ENCODE data around the gene OR6C2.
"Not testable (repeated sequence)": the region's sequence is repeated elsewhere in the genome, so short reads cannot be mapped to it uniquely, and the experiment has no call there.

The OR6C2 gene

DNA sequence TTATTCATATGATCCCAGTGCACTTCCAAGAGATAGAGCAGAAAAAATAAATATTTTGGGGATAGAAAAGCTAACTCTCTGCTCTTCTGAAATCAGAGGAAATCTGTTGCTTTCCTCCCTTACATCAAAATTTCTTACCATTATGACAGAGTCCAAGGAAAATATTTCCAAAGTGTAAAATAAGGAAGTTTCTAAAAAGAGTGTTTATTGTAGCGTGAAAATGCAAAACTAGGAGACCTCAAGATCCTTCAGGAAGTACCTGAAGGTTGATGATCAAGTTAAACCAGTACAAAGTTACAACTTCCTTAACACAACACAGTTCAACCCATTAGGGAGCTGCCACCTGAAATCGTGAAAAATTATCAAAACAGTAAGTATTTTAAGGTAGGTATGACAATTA is at the start of gene OR6C2:
Gene OR6C2 (plus strand): TSS at position 301 of the 400 bp plus-strand sequence. CDS start 8,138 bp downstream, outside the sequence.
- DNase-seq: no peak

DNA sequence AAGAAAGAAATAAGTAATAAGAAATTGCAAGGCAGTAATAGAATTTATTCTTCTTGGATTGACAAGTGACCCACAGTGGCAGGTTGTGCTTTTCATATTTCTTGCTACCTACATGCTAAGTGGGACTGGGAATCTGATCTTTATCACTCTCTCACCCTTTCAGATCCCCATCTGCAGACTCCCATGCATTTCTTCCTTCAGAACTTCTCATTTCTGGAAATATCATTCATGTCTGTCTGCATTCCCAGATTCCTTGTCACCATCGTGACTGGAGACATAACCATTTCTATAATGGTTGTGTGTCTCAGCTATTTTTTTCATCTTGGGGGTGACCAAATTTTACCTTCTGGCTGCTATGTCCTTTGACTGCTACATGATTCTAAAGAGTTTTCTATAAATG is 47.5 kb upstream of the OR6C2 start:
- no peak for DNase-seq

DNA sequence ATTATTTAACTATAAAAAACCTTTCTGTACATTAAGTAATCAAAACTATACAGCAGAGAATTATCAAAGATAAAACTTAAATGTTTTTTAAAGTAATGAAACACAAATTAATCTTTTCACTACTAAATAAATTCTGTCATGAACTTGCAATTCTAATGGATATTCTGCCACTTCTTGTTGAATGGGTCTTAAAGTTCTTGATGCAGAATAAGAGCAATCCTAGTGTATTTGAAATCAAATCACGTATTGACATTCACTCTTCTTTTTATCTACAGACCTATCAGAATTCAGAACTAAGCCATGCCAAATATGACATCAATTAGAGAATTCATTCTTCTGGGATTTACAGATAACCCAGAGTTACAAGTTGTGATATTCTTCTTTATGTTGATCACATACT is 43.6 kb upstream of the OR6C2 start, which contains the start of gene OR6C65:
Gene OR6C65 (plus strand): TSS at position 301 of the 400 bp plus-strand sequence. CDS start 0 bp downstream, at position 301.
- DNase-seq: no peak

DNA sequence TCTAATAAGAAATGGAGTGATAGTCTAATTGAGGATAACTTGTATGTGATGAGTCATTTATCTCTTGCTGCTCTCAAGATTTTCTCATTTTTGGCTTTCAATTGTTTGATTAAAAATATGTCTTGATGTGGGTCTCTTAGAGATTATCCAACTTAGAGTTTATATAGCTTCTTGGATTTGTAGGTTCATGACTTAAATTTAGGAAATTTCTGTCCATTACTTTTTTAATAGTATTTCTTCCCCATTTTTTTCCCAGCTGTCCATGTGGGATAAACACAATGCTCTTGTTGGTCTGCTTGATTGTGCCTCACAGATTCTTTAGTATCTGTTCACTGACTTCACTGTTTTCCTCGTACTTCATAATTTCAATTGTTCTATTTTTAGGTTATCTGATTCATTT is 36.0 kb upstream of the OR6C2 start:
- DNase-seq: no peak

DNA sequence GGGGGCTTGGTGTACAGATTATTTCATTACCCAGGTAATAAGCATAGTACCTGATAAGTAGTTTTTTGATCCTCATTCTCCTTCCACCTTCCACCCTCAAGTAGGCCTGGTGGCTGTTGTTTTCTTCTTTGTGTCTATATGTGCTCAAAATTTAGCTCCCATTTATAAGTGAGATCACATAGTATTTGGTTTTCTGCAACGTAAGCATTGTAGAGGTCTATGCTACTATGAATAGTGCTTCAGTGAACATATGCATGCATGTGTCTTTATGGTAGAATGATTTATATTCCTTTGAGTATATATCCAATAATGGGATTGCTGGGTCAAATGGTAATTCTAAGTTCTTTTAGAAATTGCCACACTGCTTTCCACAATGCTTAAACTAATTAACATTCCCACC is 34.7 kb upstream of the OR6C2 start:
- DNase-seq: not testable (repeated sequence)

DNA sequence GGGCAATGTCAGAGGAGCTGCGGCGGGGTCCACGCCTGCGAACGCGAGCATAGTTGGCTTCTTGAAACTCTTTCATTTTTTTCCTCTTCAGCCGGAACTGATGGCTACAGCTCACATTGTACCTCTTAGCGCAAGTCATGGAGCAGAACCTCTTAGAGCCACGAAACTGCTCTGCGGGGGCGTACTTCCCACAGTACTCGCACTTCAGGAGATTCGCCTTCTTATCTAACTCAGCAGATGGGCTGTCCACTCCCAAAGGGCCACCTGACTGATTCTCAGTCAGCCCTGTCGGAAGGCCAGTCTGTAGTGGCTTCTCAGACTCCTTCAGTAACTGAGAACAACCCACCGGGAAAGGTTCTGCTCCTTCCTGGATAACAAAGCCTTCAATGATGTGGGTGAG is 31.7 kb upstream of the OR6C2 start:
- DNase-seq: not testable (repeated sequence)

DNA sequence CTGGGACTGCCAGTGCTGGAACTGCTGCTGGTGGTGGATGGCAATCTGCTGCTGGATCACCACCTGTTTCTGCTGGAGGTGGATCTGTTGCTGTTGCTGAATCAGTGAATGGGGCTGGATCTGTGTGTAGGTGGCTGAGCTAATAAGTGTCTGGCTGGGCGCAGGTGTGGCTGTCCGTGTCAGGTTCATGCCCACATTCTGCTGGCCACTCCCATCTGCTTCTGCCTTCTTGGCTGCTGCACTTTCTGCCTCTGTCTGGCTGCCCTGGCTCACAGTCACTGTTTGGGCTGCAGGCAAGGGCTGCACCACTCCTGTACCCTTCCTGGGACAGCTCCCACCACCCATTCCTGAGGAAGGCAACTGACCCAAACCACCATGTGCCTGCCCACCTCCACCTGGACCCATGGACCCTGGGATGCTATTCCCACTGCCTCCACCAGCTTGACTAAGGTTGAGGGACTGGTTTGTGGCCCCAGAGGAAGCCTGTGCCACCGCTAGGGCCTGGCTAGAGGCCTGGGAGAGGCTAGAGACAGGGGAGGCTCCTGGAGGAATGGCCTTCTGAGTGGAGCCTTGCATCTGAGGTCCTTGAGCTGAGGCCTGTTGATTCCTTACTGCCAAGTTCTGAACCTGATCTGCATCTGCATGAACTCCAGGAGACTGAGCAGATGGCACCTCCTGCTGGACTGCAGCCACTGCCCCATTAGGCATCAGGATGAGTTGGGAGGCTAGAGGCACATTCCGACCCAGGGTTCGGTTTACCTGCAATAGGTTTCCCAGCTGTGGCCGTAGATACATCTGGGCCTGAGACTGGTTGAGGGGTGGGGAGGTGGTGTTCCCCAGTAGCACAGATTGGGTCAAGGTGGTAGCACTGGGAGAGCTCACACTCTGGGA is 30.1 kb upstream of the OR6C2 start:
- not testable (repeated sequence) for DNase-seq

DNA sequence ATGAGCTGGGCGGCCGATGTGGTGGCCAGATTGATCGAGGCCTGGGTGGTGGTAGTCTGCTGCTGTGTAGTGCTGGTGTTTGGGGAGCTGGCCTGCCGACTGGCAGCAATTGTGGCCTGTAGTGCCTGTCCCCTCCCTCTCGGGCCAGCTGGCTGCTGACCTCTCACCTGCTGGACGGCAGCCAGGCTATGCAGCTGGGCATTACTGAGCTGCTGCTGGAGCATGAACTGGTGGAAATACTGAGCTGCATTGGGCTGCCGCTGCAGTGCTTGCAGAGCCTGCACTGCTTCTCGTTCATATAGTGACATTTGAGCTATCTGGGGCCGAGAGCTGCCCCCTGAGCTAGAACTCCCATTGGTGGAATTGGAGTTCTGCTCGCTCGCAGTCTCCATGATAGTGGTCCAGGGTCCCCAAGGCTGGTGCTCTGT is 29.5 kb upstream of the OR6C2 start:
- not testable (repeated sequence) for DNase-seq

DNA sequence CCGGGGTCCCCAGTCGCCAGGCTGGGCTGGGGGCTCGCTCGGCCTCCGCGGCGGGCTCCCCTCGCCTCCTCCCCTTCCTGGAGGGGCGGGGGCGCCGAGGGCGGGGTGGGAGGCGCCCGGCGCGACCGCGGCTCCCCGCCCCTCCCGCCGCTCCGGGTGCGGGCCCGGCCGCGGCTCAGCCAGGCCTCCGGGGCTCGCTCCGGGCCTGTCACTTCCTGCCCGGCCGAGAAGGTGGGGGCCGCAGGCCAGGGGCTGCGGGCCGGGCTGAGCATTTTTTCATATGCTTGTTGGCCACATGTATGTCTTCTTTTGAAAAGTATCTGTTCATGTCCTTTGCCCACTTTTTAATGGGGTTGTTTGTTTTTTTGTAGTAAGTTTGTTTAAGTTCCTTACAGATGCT is 29.0 kb upstream of the OR6C2 start:
- not testable (repeated sequence) for DNase-seq

DNA sequence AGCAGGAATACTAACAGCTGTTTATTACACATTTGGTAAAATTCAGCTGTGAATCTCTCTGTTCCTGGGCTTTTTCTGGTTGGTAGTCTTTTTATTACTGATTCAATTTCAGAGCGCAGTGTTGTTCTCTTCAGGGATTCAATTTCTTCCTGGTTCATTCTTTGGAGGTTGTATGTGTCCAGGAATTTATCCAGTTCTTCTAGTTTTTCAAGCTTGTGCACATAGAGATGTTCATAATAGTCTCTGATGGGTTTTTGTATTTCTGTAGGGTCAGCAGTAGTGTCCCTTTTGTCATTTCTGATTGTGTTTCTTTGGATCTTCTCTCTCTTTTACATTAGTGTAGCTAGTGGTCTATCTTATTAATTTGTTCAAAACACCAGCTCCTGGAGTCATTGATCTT is 26.9 kb upstream of the OR6C2 start:
- no peak for DNase-seq

DNA sequence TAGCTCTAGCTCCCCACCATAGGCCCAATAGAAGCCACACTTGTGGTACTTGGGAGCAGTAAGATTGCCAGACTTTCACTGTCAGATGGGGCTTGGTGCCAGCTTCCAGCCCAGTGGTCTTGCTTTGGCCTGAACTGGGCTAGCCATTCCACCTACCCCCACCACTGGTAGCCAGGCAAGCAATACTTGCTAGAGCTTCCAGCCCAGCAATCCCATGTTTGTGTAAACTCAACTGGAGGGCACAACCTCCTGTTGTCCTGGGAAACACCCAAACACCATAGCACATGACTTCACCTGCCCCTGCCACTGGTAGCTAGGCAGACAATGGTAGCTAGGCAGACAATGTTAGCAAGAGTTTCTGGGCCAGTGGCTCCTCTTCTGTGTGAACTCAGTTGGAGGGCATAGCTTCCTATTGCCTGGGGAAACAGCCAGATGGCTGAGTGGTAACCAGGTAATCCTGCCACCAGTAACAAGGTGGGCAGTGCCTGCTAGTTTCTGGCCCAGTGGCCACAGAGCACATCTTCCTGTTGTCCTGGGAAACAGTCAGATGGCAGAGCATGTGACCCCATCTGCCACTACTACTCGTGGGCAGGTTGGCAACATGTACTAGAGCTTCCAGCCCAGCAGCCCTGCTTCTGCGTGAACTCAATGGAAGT is 23.4 kb upstream of the OR6C2 start:
- DNase-seq: no peak

DNA sequence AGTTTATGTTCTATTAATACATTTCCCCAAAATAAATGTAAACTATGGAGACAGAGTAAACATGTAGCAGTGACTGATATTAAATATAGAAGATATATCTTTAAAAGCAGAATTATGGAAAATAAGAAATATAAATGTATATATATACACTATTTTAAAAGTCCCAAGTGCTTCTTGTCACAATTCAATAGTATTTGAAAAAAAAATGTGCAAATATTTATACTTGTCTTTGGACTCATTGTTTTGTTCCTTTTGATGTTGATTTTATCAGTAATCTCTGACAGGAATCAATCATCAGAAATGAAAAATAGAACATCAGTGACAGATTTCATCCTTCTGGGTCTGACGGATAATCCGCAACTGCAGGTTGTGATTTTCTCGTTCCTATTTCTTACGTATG is 17.9 kb upstream of the OR6C2 start, which contains the start of gene OR6C76:
Gene OR6C76 (plus strand): TSS at position 301 of the 400 bp plus-strand sequence. CDS start 0 bp downstream, at position 301.
- DNase-seq: no peak

DNA sequence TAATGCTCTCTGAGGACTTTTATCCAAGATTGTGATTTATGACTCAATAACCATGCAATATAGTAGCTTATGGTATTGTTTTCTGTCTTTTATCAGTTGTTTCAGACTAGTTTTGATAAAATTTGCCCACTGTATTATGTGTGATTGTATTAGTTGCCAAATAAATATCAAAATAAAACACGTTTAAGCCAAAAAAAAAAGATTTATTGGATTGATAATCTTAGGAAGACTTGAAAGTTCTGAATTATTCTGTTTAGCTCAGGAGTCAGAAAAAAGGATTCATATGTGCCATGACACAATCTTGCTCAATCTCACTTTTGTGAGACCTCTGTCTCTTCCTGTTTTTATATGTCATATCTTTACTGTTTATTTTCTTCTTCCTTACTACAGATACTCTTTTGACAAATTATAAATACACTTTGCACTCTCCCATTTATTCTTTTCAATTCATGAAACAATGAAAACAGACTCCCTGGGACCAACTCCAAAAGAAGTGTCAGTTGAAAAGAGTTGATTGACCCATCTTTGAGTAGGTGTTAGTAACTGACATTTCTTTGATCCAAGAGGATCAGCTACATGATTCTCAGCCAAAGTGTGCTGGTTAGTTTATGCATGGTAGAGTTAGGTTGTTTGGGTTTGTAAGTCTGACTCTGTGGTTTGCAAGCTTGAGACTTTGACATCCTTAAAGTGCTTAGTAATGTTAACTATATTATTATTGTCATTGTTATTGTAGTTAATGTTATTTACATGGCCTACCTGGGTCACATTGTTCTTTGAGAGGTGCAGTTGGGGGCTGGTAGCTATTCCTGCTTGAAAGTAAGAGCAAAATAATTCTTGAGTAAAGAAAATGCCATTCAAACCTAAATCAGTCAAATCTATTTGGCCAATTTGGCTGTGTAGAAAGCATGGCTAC is 15.3 kb upstream of the OR6C2 start:
- DNase-seq: no peak

DNA sequence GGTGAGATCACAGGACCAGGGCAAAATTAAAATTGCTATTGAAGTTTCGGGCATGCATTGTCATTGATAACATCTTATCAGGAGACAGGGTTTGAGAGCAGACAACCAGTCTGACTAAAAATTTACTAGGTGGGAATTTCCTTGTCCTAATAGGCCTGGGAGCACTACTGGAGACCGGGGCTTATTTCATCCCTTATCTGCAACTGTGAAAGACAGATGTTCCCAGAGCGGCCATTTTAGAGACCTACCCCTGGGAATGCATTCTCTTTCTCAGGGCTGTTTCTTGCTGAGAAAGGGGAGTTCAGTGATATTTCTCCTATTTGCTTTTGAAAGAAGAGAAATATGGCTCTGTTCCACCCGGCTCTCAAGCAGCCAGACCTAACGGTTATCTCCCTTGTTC is 2.6 kb upstream of the OR6C2 start:
- not testable (repeated sequence) for DNase-seq

DNA sequence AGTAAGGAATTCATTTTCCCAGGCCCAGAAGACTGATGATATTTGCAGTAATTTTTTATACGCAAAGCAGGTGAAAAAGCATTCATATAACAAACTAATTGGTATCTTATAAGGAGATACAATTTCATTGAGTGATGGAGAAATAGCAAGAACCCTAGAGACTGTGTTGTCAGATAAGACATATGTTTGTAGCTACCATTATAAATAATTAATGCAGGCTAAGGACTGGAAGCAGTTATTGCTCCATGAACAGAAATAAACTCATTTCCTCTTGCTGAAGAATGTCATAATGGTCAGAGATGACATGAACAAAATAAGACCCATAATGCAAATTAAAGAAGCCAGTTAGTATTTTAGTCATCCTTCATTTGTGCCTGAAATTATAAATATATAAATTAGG is 1.5 kb downstream of the OR6C2 start:
- DNase-seq: no peak

DNA sequence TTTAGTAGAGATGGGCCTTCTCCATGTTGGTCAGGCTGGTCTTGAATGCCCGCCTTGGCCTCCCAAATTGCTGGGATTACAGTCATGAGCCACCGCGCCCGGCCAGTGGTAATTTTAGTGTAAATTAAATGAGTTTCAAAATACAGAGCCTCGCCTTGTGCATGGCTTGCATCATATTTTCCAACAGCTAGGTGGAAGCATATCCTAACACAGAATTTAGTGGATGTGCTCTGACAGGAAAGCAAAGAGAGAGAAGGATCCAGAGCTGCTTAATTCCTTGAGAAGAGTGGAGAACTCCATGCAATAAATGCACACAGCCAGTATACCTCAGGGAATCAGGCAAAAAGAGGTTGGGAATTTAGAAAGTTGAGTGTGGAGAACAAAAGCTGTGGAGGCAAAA is 2.5 kb downstream of the OR6C2 start:
- no peak for DNase-seq

DNA sequence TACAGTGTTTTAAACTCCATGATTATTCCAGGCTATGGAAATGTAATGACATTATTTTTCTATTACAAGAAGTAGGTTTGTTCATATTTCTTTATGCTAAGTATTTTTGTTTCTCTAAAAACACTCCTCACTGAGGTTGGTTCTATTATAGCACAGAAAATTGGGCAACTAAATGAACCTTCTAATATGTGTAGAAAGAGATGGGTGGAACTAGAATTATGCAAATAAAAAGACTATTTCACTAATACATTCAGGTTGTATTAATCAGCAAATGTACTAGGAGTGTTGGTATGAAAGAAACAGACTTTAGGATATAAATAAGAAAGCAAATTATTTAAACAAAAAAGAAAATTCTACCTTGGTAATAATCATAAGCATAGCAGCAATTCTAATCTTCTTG is 4.9 kb downstream of the OR6C2 start:
- no peak for DNase-seq

DNA sequence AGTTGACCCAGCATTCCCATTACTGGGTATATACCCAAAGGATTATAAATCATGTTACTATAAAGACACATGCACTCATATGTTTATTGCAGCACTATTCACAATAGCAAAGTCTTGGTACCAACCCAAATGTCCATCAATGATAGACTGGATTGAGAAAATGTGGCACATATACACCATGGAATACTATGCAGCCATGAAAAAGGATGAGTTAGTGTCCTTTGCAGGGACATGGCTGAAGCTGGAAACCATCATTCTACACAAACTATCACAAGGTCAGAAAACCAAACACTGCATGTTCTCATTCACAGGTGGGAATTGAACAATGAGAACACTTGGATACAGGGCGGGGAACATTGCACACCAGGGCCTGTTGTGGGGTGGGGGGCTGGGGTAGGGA is 21.1 kb downstream of the OR6C2 start:
- DNase-seq: not testable (repeated sequence)

DNA sequence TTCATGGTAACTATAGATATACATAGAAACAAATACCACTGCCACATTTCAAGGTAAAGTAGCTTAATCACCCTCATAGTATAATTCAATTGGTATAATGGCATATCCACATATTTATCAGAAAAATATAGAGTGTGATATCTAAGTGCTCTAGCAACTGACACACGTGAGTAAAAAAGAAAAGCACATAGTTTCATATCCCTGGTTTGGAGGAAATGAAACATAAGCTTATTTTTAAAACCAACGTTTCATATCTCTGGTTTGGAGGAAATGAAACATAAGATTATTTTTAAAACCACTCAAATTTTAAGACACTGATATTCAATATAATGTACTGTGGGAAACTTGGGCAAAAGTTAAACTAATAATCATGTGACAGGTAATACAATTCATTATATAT is 24.0 kb downstream of the OR6C2 start:
- no peak for DNase-seq

DNA sequence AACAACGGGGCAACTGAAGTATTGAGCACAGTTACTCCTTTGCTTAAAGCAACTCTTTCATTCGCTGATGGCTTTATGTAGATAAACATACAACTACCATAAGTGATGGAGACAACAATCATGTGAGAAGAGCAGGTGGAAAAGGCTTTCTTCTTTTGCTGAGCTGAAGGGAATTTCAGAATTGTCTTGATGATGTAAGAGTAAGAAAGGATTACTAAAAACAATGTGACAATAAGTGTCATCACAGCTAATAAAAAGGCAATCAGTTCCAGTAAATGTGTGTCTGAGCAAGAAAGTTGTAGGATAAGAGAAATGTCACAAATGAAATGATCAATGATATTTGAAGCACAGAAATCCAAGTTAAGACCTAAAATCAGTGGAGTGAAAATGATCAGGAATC is 25.4 kb downstream of the OR6C2 start:
- no peak for DNase-seq

DNA sequence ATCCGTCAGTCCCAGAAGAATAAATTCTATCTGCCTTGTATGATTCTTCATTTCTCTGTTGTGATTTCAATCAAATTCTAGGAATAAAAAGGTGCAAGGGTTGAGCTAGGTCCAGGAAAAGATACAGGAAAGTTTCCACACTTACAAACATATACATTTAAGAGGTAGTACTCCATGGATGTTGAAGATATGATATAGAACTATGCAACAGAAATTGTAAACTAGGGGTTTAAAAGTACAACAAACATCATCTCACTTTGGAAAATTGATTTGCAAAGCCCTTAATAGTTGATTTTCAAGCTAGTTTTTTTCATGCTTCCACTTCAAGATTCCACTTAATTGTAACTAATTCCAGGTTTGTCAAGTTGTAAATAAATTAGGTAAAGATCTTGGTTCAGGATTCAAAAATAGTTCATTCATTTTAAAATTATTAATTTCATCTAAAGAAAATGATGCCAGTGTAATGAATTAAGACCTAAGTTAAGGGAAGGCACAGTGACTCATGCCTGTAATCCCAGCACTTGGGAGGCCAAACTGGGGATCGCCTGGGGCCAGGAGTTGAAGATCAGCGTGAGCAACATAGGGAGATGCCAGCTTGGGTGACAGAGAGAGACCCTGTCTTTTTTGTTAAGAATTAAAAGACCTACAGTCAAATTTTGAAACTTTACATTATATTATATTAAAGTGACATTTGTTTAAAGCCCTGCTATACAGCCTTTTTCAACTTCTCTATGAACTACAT is 26.4 kb downstream of the OR6C2 start, which contains the start of gene OR6C70:
Gene OR6C70 (minus strand): TSS at position 51 of the 742 bp plus-strand sequence. CDS start 0 bp downstream, at position 51.
- DNase-seq: no peak

DNA sequence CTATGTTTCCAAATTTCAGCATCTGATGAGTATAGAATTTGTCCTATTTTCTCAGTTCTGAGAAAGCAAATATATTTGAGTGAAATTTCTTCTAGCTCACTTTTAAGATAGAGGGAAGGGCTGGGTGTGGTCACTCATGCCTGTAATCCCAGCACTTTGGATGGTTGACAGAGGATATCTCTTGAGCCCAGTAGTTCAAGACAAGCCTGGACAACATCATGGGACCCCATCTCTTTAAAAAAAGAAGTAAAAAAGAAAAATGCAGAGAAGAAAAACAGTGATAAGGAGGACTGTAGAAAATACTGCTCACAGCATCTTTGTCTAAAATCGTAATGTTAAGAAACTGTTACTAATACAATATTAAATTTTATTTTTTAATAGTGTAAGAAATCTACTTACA is 28.4 kb downstream of the OR6C2 start:
- no peak for DNase-seq
